Lower leg skin (tissue), 3 donors: Measurements from ENCODE around the gene SIK1.
"Not testable (repeated sequence)": the region's sequence is repeated elsewhere in the genome, so short reads cannot be mapped to it uniquely, and the experiment has no call there.

Source experiments
- CTCF ChIP-seq, 3 donors: fragments of 450-650 bp; IDR thresholded peaks; one replicate each; pipeline ENCODE4 v1.5.1; 2016; ENCODE audit warnings: antibody characterized with exemption in 3 of 3, mild to moderate bottlenecking in 3 of 3, moderate library complexity in 2 of 3
- POLR2A ChIP-seq, 2 donors: fragments of 450-650 bp; IDR thresholded peaks; one replicate each; pipeline ENCODE4 v1.6.1; 2016 to 2017; ENCODE audit warnings: antibody characterized with exemption in 2 of 2, mild to moderate bottlenecking in 1 of 2, moderate library complexity in 1 of 2

GRCh38 chr21:43382902-43383301 is 44.0 kb downstream of the SIK1 start:
- TF ChIP-seq POLR2A, CTCF (IDR thresholded peaks at IDR 0.05): not testable (repeated sequence)
